ENCODE results near the gene EXOC2.

DNA sequence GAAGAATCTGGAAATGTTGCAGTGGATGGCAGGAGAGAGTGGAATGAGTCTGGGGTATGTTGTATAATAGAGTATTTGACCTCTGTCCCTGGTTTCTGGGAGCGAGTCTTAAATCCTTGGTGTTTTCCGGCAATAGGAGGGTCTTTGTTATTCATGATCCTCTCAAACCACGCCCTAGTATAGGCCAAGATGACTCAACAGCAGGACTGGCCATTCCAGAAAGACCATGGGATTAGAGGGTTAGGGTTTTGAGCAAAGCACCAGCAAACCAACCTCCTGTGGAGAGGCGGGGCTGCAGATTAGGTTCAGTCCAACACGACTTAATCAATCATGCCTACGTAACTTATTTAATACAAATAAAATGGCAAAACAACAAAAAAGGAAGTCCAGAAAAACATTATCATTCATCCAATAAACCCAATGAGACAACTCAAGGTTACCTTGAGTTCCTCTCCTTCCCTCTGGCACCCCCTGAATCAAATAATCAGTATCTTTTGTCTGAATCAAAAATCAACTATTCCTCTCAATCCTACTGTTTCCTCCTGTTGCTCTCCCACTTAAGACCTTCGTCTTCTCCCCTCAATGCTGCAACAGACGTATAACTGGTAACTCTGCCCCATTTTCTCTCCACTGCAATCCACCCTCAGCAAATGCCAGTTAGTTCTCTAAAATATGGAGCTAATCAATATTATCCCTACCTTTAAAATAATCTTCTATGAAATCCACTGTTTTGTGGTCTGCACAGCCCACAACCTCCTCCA, 51.5 kb downstream of the EXOC2 start:
- TF ChIP-seq, protein P1, sequence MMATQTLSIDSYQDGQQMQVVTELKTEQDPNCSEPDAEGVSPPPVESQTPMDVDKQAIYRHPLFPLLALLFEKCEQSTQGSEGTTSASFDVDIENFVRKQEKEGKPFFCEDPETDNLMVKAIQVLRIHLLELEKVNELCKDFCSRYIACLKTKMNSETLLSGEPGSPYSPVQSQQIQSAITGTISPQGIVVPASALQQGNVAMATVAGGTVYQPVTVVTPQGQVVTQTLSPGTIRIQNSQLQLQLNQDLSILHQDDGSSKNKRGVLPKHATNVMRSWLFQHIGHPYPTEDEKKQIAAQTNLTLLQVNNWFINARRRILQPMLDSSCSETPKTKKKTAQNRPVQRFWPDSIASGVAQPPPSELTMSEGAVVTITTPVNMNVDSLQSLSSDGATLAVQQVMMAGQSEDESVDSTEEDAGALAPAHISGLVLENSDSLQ (IDR thresholded peaks at IDR 0.05), result no peak
- TF ChIP-seq FOXM1 (IDR thresholded peaks at IDR 0.05; ENCODE audit: borderline replicate concordance), result no peak
